ENCODE results near the gene PDZD7. TPM values are rescaled to one million over a fixed set of nuclear protein-coding genes. Genes with fewer than 3 reads are reported as not detected.

PDZD7 gene
- total and polyA plus RNA-seq, 10 donors: 0.17 to 2.3 (median 1.1) TPM

DNA sequence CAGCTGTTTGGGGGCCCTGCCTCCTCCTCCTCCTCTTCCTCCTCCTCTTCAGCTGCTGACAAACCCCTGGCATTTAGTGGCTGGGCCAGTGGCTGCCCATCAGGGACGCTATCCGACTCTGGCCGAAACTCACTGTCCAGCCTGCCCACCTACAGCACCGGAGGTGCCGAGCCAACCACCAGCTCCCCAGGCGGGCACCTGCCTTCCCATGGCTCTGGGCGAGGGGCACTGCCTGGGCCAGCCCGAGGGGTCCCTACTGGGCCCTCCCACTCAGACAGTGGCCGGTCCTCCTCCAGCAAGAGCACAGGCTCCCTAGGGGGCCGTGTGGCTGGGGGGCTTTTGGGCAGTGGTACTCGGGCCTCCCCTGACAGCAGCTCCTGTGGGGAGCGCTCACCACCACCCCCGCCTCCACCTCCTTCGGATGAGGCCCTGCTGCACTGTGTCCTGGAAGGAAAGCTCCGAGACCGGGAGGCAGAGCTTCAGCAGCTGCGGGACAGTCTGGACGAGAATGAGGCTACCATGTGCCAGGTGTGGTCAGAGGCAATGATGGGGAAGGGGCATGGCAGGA lies 27.2 kb downstream of the PDZD7 start:
- intact Hi-C loops (cut with DNase I; ENCODE audit: low total_unique reads): no loop called here
- Histone ChIP-seq H3K27me3 (replicated peaks in 1 of 7) (no peaks in the 10 kb centered on the region), H3K4me1 (peaks cover 2 to 90% (median 41%) of the 10 kb centered on the region in 6 donors), H3K27ac (peak overlapping the region in 2 of 8 donors; percentile 26 to 40), H3K9me3 (no peaks in the 10 kb centered on the region), H3K4me3 (no peak overlapping the region), H3K36me3 (peaks cover 0 to 54% (median 31%) of the 10 kb centered on the region in 6 donors)
- no peak for DNase-seq
- WGBS, 5 donors: 88 to 95% (median 93%) methylated on average over 15 to 18 of the region's 18 CpGs
- TF ChIP-seq POLR2A (IDR thresholded peaks at IDR 0.05) (no peak), POLR2AphosphoS5 (IDR thresholded peaks at IDR 0.05) (peak in 1 of 3 donors; percentile 44)
- TF ChIP-seq, protein P1, sequence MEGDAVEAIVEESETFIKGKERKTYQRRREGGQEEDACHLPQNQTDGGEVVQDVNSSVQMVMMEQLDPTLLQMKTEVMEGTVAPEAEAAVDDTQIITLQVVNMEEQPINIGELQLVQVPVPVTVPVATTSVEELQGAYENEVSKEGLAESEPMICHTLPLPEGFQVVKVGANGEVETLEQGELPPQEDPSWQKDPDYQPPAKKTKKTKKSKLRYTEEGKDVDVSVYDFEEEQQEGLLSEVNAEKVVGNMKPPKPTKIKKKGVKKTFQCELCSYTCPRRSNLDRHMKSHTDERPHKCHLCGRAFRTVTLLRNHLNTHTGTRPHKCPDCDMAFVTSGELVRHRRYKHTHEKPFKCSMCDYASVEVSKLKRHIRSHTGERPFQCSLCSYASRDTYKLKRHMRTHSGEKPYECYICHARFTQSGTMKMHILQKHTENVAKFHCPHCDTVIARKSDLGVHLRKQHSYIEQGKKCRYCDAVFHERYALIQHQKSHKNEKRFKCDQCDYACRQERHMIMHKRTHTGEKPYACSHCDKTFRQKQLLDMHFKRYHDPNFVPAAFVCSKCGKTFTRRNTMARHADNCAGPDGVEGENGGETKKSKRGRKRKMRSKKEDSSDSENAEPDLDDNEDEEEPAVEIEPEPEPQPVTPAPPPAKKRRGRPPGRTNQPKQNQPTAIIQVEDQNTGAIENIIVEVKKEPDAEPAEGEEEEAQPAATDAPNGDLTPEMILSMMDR (IDR thresholded peaks at IDR 0.05 in 8 of 11, conservative IDR thresholded peaks at IDR 0.05 in 3 of 11): no peak

DNA sequence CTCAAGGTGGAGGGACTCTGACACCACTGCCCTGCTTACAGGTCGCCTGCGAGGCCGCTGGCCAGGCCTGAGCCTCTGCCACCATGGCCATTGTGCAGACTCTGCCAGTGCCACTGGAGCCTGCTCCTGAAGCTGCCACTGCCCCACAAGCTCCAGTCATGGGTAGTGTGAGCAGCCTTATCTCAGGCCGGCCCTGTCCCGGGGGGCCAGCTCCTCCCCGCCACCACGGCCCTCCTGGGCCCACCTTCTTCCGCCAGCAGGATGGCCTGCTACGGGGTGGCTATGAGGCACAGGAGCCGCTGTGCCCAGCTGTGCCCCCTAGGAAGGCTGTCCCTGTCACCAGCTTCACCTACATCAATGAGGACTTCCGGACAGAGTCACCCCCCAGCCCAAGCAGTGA lies 28.5 kb downstream of the PDZD7 start:
- Histone ChIP-seq H3K4me1 (peaks cover 10 to 93% (median 49%) of the 10 kb centered on the region in 6 donors), H3K27ac (peak overlapping the region; percentile 9 to 99 (median 96)), H3K36me3 (peaks cover 0 to 52% (median 31%) of the 10 kb centered on the region in 6 donors), H3K4me3 (no peak overlapping the region), H3K27me3 (replicated peaks in 1 of 7) (no peaks in the 10 kb centered on the region), H3K9me3 (no peaks in the 10 kb centered on the region)
- TF ChIP-seq POLR2AphosphoS5 (IDR thresholded peaks at IDR 0.05) (peak in 1 of 3 donors; percentile 31), POLR2A (IDR thresholded peaks at IDR 0.05) (no peak)
- TF ChIP-seq, protein P1 (IDR thresholded peaks at IDR 0.05 in 8 of 11, conservative IDR thresholded peaks at IDR 0.05 in 3 of 11): no peak
- no peak for DNase-seq
- 78 to 98% (median 82%) methylated on average over 4 to 11 of the region's 11 CpGs for WGBS, 5 donors
- intact Hi-C loops (cut with DNase I; ENCODE audit: low total_unique reads): no loop called here

DNA sequence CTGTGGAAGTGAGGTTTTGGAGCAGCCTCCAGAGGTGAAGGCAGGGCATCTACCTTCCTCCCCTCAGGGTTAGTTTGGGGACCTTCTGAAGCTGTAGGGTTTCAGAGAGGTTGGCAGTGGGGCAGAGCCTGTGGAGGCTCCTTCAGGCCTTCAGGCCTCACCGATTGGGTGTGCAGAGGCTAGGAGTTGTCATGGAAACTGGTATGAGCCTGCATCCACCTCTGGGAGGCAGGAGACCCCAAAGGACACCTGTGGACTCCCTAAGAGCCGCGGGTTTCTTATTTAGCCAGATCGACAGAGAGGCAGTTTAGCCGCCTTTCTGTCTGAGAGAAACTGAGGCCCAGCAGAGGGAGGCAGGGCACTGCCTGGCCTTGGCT lies 29.3 kb downstream of the PDZD7 start:
- Histone ChIP-seq H3K4me3 (peak overlapping the region in 3 of 8 donors; percentile 4 to 81 (median 81)), H3K27ac (peak overlapping the region; percentile 58 to 99 (median 98)), H3K36me3 (peaks cover 0 to 44% (median 27%) of the 10 kb centered on the region in 6 donors), H3K9me3 (no peaks in the 10 kb centered on the region), H3K27me3 (replicated peaks in 1 of 7) (no peaks in the 10 kb centered on the region), H3K4me1 (peaks cover 12 to 92% (median 52%) of the 10 kb centered on the region in 6 donors)
- intact Hi-C loops (cut with DNase I; ENCODE audit: low total_unique reads): no loop called here
- DNase-seq: no peak
- WGBS, 5 donors: 33 to 72% (median 67%) methylated on average over 1 to 5 of the region's 5 CpGs
- TF ChIP-seq, protein P1 (IDR thresholded peaks at IDR 0.05 in 8 of 11, conservative IDR thresholded peaks at IDR 0.05 in 3 of 11): no peak
- TF ChIP-seq POLR2AphosphoS5 (IDR thresholded peaks at IDR 0.05) (no peak), POLR2A (IDR thresholded peaks at IDR 0.05) (no peak)

DNA sequence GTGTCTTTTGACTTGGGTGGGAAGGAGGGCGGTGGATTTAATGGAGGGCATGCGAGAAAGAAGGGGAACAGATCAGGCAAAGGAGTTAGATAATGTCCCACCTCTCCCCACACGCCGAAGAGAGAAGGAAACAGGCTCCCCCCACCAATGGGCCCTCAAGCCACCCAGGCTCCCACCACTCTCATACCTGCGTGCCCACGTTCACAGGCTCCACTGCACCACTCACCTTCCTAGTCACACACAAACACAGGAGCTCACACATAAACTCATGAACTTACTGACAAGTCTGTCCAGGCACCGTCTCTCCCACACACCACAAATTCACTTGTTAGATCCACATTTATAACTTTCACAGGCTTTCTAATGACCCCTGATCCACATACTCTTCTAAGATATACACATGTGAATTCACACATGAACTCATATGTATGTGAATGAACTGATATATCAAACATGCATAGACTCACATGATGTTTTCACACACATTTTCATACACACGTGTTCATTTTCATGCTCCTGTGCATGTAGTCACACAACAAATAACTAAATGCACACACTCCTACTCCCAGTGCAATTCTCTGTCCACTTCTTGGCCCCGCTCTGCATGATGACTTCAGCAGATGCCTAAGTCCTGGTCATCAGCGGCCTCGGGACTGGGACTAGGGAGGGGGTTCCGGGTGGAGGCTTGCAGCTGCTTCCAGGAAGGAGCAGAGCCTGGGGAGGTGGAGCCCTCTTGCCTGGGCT lies 29.8 kb downstream of the PDZD7 start:
- Histone ChIP-seq H3K9me3 (no peaks in the 10 kb centered on the region), H3K4me1 (peaks cover 17 to 93% (median 57%) of the 10 kb centered on the region in 6 donors), H3K27me3 (replicated peaks in 1 of 7) (no peaks in the 10 kb centered on the region), H3K36me3 (peaks cover 0 to 38% (median 23%) of the 10 kb centered on the region in 6 donors), H3K27ac (peak overlapping the region; percentile 78 to 99 (median 98)), H3K4me3 (peak overlapping the region in 7 of 8 donors; percentile 40 to 91 (median 81))
- 28 to 49% (median 37%) methylated on average over 12 of the region's 12 CpGs for WGBS, 5 donors
- intact Hi-C loops (cut with DNase I; ENCODE audit: low total_unique reads): no loop called here
- TF ChIP-seq POLR2A (IDR thresholded peaks at IDR 0.05) (peak in 2 of 3 donors; percentile 45 to 77), POLR2AphosphoS5 (IDR thresholded peaks at IDR 0.05) (peak; percentile 80 to 92 (median 91))
- TF ChIP-seq, protein P1 (IDR thresholded peaks at IDR 0.05 in 8 of 11, conservative IDR thresholded peaks at IDR 0.05 in 3 of 11): no peak
- DNase-seq: peak; percentile 88

All from spleen (tissue), 11 donors.